GM12878 (cell line): ENCODE data around the gene KLK2. TPM values are rescaled to one million over a fixed set of nuclear protein-coding genes. Genes with fewer than 3 reads are reported as not detected.

Experiments used
- BCLAF1 ChIP-seq: fragments of 450-650 bp; IDR thresholded peaks from 2 replicates; pipeline ENCODE4 v1.6.1; 2017; ENCODE audit warnings: antibody characterized with exemption, mild to moderate bottlenecking, moderate library complexity
- BRCA1 ChIP-seq: IDR thresholded peaks from 2 replicates; pipeline ENCODE4 v1.6.1; 2011; ENCODE audit warnings: low read depth, low read length, improper control_type of control experiment
- E4F1 ChIP-seq: fragments of 450-650 bp; IDR thresholded peaks from 2 replicates; pipeline ENCODE4 v1.6.1; 2018; ENCODE audit warnings: borderline replicate concordance, mild to moderate bottlenecking; ENCODE audit not compliant: partially characterized antibody
- GABPA ChIP-seq: IDR thresholded peaks from 2 replicates; pipeline ENCODE4 v1.6.1; 2014; ENCODE audit warnings: antibody characterized with exemption, low read depth, mild to moderate bottlenecking, inconsistent platforms
- GATAD2B ChIP-seq: fragments of 450-650 bp; conservative IDR thresholded peaks from 2 replicates; pipeline ENCODE4 v1.6.1; 2017; ENCODE audit warnings: low read depth, mild to moderate bottlenecking, moderate library complexity
- IKZF1 ChIP-seq: fragments of 450-650 bp; conservative IDR thresholded peaks from 2 replicates; pipeline ENCODE4 v1.6.1; 2017; ENCODE audit warnings: antibody characterized with exemption, mild to moderate bottlenecking
- IRF3 ChIP-seq: fragments of 450-650 bp; IDR thresholded peaks from 2 replicates; pipeline ENCODE4 v1.6.1; 2014; ENCODE audit warnings: mild to moderate bottlenecking
- NBN ChIP-seq: fragments of 450-650 bp; IDR thresholded peaks from 2 replicates; pipeline ENCODE4 v1.6.1; 2016
- NR2C1 ChIP-seq: fragments of 450-650 bp; IDR thresholded peaks from 2 replicates; pipeline ENCODE4 v1.6.1; 2017; ENCODE audit warnings: antibody characterized with exemption, mild to moderate bottlenecking, moderate library complexity
- NR2F1 ChIP-seq: fragments of 450-650 bp; conservative IDR thresholded peaks from 2 replicates; pipeline ENCODE4 v1.6.1; 2017; ENCODE audit warnings: mild to moderate bottlenecking
- SMC3 ChIP-seq: IDR thresholded peaks from 2 replicates; pipeline ENCODE4 v1.6.1; 2011; ENCODE audit warnings: low read length, improper control_type of control experiment, borderline replicate concordance
- STAT1 ChIP-seq: fragments of 450-650 bp; conservative IDR thresholded peaks from 2 replicates; pipeline ENCODE4 v1.6.1; 2014; ENCODE audit warnings: antibody characterized with exemption, mild to moderate bottlenecking
- ZNF592 ChIP-seq: fragments of 450-650 bp; IDR thresholded peaks from 2 replicates; pipeline ENCODE4 v1.6.1; 2017; ENCODE audit warnings: mild to moderate bottlenecking, moderate library complexity
- polyA plus RNA-seq, 11 experiments: library from polyadenylated mRNA; depleted of rRNA in 4 of 11; unstranded in 6 of 11; stranded (reverse) in 5 of 11; fragments of >200 nt; fragmentation: Nextera tagmentation in 4 of 11; fragmentation: Illumina TruSeq in 1 of 11; extraction: Ambion mirVana in 4 of 11; extraction: Trizol in 1 of 11; gene quantifications; 1 replicate in 1 of 11; 2 replicates in 10 of 11; pipeline versions ENCODE4 v1.2.1 to v1.2.3, GENCODE V29; 2011 to 2016; ENCODE audit warnings: inconsistent platforms in 2 of 11, missing spikeins in 2 of 11, low read depth in 1 of 11
- total RNA-seq, 4 experiments: library from RNA; depleted of rRNA in 3 of 4; stranded (reverse); fragments of >200 nt in 3 of 4; fragmentation: Illumina TruSeq in 1 of 4; extraction: Trizol in 1 of 4; gene quantifications; 2 replicates each; pipeline versions ENCODE4 v1.2.1 to v1.2.3, GENCODE V29; 2013 to 2021
- TF ChIP-seq, protein P1 (sequence below): IDR thresholded peaks from 2 replicates; pipeline ENCODE4 v1.6.1; 2012; ENCODE audit warnings: improper control_type of control experiment, low read depth, low read length; ENCODE audit not compliant: insufficient replicate concordance

The KLK2 gene
- total and polyA plus RNA-seq, 10 of the 15 experiments (the other 5 are each of a cell fraction or from before 2014, with no cell fraction given): 0.19 to 3.1 (median 1.2) TPM

DNA sequence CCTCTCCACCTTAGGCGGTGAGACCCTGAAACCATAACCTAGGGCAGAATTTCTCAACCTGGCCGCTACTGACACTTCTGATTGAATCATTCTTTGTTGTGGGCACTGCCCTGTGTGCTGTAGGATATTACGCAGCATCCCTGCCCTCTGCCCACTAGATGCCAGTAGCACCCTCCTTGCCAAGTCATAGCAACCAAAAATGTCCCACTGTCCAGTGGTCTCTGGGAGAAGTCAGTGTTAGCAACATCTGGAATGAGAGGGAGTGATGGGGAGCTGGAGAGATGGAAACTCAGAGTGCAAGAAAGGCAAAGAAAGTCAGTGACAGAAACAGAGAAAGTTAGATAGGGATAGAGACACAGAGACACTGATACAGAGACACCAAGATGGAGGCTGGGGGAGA, 24.4 kb downstream of the KLK2 start (continued):
- TF ChIP-seq E4F1 (no peak), ZNF592 (0 out of 2 replicates have a peak, but pooled peaks have one; percentile 62), BCLAF1 (no peak), NR2C1 (no peak), IRF3 (no peak), NR2F1 (0 out of 2 replicates have a peak, but pooled peaks have one; percentile 8), GATAD2B (no peak; the same call in 1 of the 2 replicates), GABPA (no peak), STAT1 (0 out of 2 replicates have a peak, but pooled peaks have one; percentile 64), SMC3 (peak; percentile 6; the same call in 1 of the 2 replicates), IKZF1 (peak; percentile 0; the same call in 1 of the 2 replicates), NBN (peak; percentile 27; the same call in 1 of the 2 replicates), BRCA1 (no peak)
- TF ChIP-seq, protein P1, sequence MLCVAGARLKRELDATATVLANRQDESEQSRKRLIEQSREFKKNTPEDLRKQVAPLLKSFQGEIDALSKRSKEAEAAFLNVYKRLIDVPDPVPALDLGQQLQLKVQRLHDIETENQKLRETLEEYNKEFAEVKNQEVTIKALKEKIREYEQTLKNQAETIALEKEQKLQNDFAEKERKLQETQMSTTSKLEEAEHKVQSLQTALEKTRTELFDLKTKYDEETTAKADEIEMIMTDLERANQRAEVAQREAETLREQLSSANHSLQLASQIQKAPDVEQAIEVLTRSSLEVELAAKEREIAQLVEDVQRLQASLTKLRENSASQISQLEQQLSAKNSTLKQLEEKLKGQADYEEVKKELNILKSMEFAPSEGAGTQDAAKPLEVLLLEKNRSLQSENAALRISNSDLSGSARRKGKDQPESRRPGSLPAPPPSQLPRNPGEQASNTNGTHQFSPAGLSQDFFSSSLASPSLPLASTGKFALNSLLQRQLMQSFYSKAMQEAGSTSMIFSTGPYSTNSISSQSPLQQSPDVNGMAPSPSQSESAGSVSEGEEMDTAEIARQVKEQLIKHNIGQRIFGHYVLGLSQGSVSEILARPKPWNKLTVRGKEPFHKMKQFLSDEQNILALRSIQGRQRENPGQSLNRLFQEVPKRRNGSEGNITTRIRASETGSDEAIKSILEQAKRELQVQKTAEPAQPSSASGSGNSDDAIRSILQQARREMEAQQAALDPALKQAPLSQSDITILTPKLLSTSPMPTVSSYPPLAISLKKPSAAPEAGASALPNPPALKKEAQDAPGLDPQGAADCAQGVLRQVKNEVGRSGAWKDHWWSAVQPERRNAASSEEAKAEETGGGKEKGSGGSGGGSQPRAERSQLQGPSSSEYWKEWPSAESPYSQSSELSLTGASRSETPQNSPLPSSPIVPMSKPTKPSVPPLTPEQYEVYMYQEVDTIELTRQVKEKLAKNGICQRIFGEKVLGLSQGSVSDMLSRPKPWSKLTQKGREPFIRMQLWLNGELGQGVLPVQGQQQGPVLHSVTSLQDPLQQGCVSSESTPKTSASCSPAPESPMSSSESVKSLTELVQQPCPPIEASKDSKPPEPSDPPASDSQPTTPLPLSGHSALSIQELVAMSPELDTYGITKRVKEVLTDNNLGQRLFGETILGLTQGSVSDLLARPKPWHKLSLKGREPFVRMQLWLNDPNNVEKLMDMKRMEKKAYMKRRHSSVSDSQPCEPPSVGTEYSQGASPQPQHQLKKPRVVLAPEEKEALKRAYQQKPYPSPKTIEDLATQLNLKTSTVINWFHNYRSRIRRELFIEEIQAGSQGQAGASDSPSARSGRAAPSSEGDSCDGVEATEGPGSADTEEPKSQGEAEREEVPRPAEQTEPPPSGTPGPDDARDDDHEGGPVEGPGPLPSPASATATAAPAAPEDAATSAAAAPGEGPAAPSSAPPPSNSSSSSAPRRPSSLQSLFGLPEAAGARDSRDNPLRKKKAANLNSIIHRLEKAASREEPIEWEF: no peak
